Adrenal gland (tissue), 5 donors: ENCODE data around the gene PTPRN2.

Experiments
- POLR2A ChIP-seq, 2 donors: fragments of 450-650 bp; IDR thresholded peaks; one replicate each; pipeline ENCODE4 v1.6.1; 2017; ENCODE audit warnings: antibody characterized with exemption in 2 of 2, mild to moderate bottlenecking in 2 of 2, moderate library complexity in 1 of 2
- TF ChIP-seq, protein P1 (sequence below), 6 experiments: fragments of 450-650 bp in 4 of 6; fragments of 200-600 bp in 2 of 6; sonication (generic) in 1 of 6; IDR thresholded peaks; 1 replicate in 5 of 6; 2 replicates in 1 of 6; pipeline versions ENCODE4 v1.5.1 to v1.8.0; 2016 to 2021; ENCODE audit warnings: antibody characterized with exemption in 6 of 6, mild to moderate bottlenecking in 2 of 6, moderate library complexity in 1 of 6
- donor health status: DM: no; HTN: no; CAD: no.

- TF ChIP-seq, protein P1, sequence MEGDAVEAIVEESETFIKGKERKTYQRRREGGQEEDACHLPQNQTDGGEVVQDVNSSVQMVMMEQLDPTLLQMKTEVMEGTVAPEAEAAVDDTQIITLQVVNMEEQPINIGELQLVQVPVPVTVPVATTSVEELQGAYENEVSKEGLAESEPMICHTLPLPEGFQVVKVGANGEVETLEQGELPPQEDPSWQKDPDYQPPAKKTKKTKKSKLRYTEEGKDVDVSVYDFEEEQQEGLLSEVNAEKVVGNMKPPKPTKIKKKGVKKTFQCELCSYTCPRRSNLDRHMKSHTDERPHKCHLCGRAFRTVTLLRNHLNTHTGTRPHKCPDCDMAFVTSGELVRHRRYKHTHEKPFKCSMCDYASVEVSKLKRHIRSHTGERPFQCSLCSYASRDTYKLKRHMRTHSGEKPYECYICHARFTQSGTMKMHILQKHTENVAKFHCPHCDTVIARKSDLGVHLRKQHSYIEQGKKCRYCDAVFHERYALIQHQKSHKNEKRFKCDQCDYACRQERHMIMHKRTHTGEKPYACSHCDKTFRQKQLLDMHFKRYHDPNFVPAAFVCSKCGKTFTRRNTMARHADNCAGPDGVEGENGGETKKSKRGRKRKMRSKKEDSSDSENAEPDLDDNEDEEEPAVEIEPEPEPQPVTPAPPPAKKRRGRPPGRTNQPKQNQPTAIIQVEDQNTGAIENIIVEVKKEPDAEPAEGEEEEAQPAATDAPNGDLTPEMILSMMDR (IDR thresholded peaks at IDR 0.05), result no peak
- no peak for TF ChIP-seq POLR2A (IDR thresholded peaks at IDR 0.05)
These were observed 1088.3 kb downstream of the PTPRN2 start for GRCh38 chr7:157499121-157499834.
